HepG2 (cell line): ENCODE results near the gene SLCO4A1. TPM values are rescaled to one million over a fixed set of nuclear protein-coding genes. Genes with fewer than 3 reads are reported as not detected.

ENCODE experiments used
- ATF2 ChIP-seq: sonication (generic); formaldehyde crosslinking; IDR thresholded peaks from 2 replicates; pipeline ENCODE4 v1.4.0; 2020; ENCODE audit warnings: missing genetic modification reagents
- CREB1 ChIP-seq, 2 experiments: fragments of 450-650 bp in 1 of 2; IDR thresholded peaks; 2 replicates each; pipeline ENCODE4 v1.6.1; 2016 to 2017; ENCODE audit warnings: control low read depth in 1 of 2, mild to moderate bottlenecking in 1 of 2, missing compliant biosample characterization in 1 of 2, missing genetic modification characterization in 1 of 2
- GATAD2A ChIP-seq: IDR thresholded peaks from 2 replicates; pipeline ENCODE4 v1.6.1; 2016
- HDAC2 ChIP-seq: sonication (generic); formaldehyde crosslinking; IDR thresholded peaks from 2 replicates; pipeline ENCODE4 v1.4.0; 2020; ENCODE audit warnings: missing genetic modification reagents
- IRF2 ChIP-seq: IDR thresholded peaks from 2 replicates; pipeline ENCODE4 v1.6.1; 2018; ENCODE audit warnings: missing genetic modification reagents, missing compliant biosample characterization
- MXD4 ChIP-seq: IDR thresholded peaks from 2 replicates; pipeline ENCODE4 v1.6.1; 2016; ENCODE audit warnings: mild to moderate bottlenecking, missing biosample characterization, missing genetic modification reagents
- NR2C2 ChIP-seq: sonication (generic); formaldehyde crosslinking; IDR thresholded peaks from 2 replicates; pipeline ENCODE4 v1.4.0; 2020; ENCODE audit warnings: missing genetic modification reagents, mild to moderate bottlenecking, moderate library complexity, borderline replicate concordance
- PATZ1 ChIP-seq: sonication (generic); formaldehyde crosslinking; IDR thresholded peaks from 2 replicates; pipeline ENCODE4 v1.4.0; 2020; ENCODE audit warnings: missing genetic modification reagents
- PHF8 ChIP-seq: sonication (generic); formaldehyde crosslinking; IDR thresholded peaks from 2 replicates; pipeline ENCODE4 v1.5.0; 2020; ENCODE audit warnings: missing genetic modification reagents
- RORA ChIP-seq: sonication (generic); formaldehyde crosslinking; IDR thresholded peaks from 2 replicates; pipeline ENCODE4 v1.5.0; 2020; ENCODE audit warnings: mild to moderate bottlenecking, missing genetic modification reagents, moderate library complexity
- SALL1 ChIP-seq: sonication (generic); formaldehyde crosslinking; IDR thresholded peaks from 2 replicates; pipeline ENCODE4 v1.8.0; 2022; ENCODE audit warnings: mild to moderate bottlenecking, missing genetic modification reagents
- SMAD3 ChIP-seq: sonication (generic); formaldehyde crosslinking; IDR thresholded peaks from 2 replicates; pipeline ENCODE4 v1.4.0; 2020; ENCODE audit warnings: missing genetic modification reagents
- SNAPC2 ChIP-seq: sonication (generic); formaldehyde crosslinking; IDR thresholded peaks from 2 replicates; pipeline ENCODE4 v1.8.1; 2022; ENCODE audit warnings: mild to moderate bottlenecking, missing genetic modification reagents
- SP4 ChIP-seq: sonication (generic); formaldehyde crosslinking; IDR thresholded peaks from 2 replicates; pipeline ENCODE4 v1.8.1; 2023; ENCODE audit warnings: mild to moderate bottlenecking, missing genetic modification reagents
- TBX2 ChIP-seq: sonication (generic); formaldehyde crosslinking; IDR thresholded peaks from 2 replicates; pipeline ENCODE4 v1.5.0; 2020; ENCODE audit warnings: missing genetic modification reagents, mild to moderate bottlenecking, borderline replicate concordance
- YEATS2 ChIP-seq: sonication (generic); formaldehyde crosslinking; IDR thresholded peaks from 2 replicates; pipeline ENCODE4 v1.4.0; 2020; ENCODE audit warnings: missing genetic modification reagents, borderline replicate concordance
- ZFP1 ChIP-seq: IDR thresholded peaks from 2 replicates; pipeline ENCODE4 v1.6.1; 2016
- ZHX1 ChIP-seq: sonication (generic); formaldehyde crosslinking; IDR thresholded peaks from 2 replicates; pipeline ENCODE4 v1.8.1; 2022; ENCODE audit warnings: low read depth, mild to moderate bottlenecking, missing genetic modification reagents
- ZKSCAN5 ChIP-seq: sonication (generic); formaldehyde crosslinking; IDR thresholded peaks from 2 replicates; pipeline ENCODE4 v1.5.1; 2020; ENCODE audit warnings: mild to moderate bottlenecking, missing genetic modification reagents
- ZNF281 ChIP-seq: sonication (generic); formaldehyde crosslinking; IDR thresholded peaks from 2 replicates; pipeline ENCODE4 v1.4.0; 2020; ENCODE audit warnings: missing genetic modification reagents, borderline replicate concordance
- ZNF331 ChIP-seq: sonication (generic); formaldehyde crosslinking; IDR thresholded peaks from 2 replicates; pipeline ENCODE4 v1.4.0; 2020; ENCODE audit warnings: missing genetic modification reagents
- ZNF670 ChIP-seq: sonication (generic); formaldehyde crosslinking; IDR thresholded peaks from 2 replicates; pipeline ENCODE4 v1.8.0; 2022; ENCODE audit warnings: mild to moderate bottlenecking, missing genetic modification reagents, borderline replicate concordance
- polyA plus RNA-seq, 8 experiments: library from polyadenylated mRNA; depleted of rRNA in 3 of 8; stranded (reverse) in 7 of 8; unstranded in 1 of 8; fragments of >200 nt; fragmentation: Illumina TruSeq in 4 of 8; extraction: Trizol in 4 of 8; gene quantifications; 2 replicates each; pipeline versions ENCODE4 v1.2.1 to v1.2.3, GENCODE V29; 2011 to 2016; ENCODE audit warnings: low read depth in 4 of 8, missing spikeins in 1 of 8, mixed read lengths in 1 of 8; ENCODE audit not compliant: insufficient read depth in 1 of 8
- total RNA-seq, 5 experiments: library from RNA; depleted of rRNA; stranded (reverse); fragments of >200 nt; fragmentation: Illumina TruSeq; extraction: Trizol; gene quantifications; 2 replicates each; pipeline ENCODE4 v1.2.3, GENCODE V29; 2016; ENCODE audit warnings: low read depth in 1 of 5

SLCO4A1 gene
- total and polyA plus RNA-seq, 2 of the 13 experiments (the other 11 are each of a cell fraction or from before 2014, with no cell fraction given) = 55.5 to 112 TPM

GRCh38 chr20:62639765-62640164, 2.5 kb upstream of the SLCO4A1 start (continued):
- TF ChIP-seq GATAD2A (CRISPR knock-in tag) = peak; percentile 98
- TF ChIP-seq ATF2 (CRISPR knock-in tag) = peak; percentile 89
- TF ChIP-seq YEATS2 = peak; percentile 41; the same call in 1 of the 2 replicates
- TF ChIP-seq ZFP1 (CRISPR knock-in tag) = peak; percentile 63; the same call in 1 of the 2 replicates
- peak; percentile 63; the same call in 1 of the 2 replicates for TF ChIP-seq ZNF281 (CRISPR knock-in tag)
- peak; percentile 91 for TF ChIP-seq TBX2
- TF ChIP-seq IRF2 (CRISPR knock-in tag) = peak; percentile 91
- peak; percentile 72; the same call in 1 of the 2 replicates for TF ChIP-seq ZHX1
- TF ChIP-seq PATZ1 (CRISPR knock-in tag) = peak; percentile 54; the same call in 1 of the 2 replicates
- peak; percentile 39; the same call in 1 of the 2 replicates for TF ChIP-seq SMAD3 (CRISPR knock-in tag)
- TF ChIP-seq SNAPC2 (CRISPR knock-in tag) = no peak
- TF ChIP-seq CREB1 (IDR thresholded peaks at IDR 0.05) = no peak
- no peak for TF ChIP-seq CREB1 (CRISPR knock-in tag; IDR thresholded peaks at IDR 0.05)
- TF ChIP-seq SALL1 = peak; percentile 87
- TF ChIP-seq RORA (CRISPR knock-in tag) = no peak
- TF ChIP-seq HDAC2 (CRISPR knock-in tag) = peak; percentile 89
- TF ChIP-seq PHF8 (CRISPR knock-in tag) = peak; percentile 38; the same call in 1 of the 2 replicates
- 0 out of 2 replicates have a peak, but pooled peaks have one; percentile 49 for TF ChIP-seq MXD4
- 0 out of 2 replicates have a peak, but pooled peaks have one; percentile 24 for TF ChIP-seq ZNF670
- TF ChIP-seq ZKSCAN5 = no peak
- TF ChIP-seq ZNF331 (CRISPR knock-in tag) = peak; percentile 86
- peak; percentile 29; the same call in 1 of the 2 replicates for TF ChIP-seq SP4 (CRISPR knock-in tag)
- peak; percentile 86 for TF ChIP-seq NR2C2
